NCI-H2196 treated with DMSO at 0.1 percent for 48 hours (cell line): ENCODE measurements around the gene PLXNA4.

ENCODE experiments used
- DNase-seq: peaks from one replicate; lab custom pipeline; 2025; ENCODE audit not compliant: unreplicated experiment; lab: John Stamatoyannopoulos, UW

The PLXNA4 gene

DNA sequence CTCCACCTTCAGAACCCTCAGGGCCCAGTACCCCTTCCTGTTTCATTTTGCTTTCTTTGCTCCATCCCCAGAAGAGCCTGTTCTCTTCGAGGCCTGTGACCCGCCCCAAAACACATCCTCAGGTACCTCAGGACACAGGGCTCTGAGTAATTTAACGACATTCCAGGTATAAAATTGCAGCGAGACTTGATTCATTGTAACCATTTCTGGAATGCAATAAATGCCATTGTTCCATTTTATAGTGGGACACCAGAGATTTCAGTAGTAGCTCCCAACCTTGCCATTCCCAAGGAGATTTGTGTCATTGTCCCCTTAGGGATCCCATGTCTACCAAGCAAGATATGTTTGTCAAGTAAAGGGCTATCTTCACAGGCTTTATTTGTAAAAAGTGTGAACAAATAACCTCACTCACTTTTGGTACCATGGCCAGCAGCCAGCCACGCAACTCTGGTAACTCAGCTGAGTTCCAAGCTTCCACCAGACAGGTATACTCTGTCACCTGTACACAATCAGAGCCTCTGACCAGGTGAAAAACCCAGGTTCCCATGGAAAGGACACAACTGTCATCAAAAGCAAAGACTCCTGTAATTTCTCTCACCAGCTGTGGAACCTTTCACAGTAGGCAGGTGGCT lies 441.3 kb downstream of the PLXNA4 start:
- DNase-seq = no peak

DNA sequence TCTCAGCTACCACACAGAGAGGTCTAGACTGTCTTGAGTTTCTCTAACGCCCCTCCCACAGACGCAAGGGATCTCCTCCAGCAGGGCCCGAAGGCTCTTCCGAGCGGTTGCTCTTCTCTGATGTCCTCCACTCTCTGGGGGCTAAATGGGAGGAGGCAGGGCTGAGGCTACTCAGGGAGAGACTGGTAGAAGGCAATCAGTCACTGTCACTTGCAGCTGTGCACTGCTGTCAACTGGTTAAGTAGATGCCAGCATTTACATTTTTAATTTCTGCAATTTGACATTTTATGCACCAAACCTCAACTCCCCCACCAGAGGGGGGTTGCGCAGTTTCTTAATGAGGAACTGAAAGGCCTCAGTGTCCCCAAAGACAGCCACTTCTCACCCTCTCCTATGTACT lies 442.8 kb downstream of the PLXNA4 start:
- DNase-seq = no peak

DNA sequence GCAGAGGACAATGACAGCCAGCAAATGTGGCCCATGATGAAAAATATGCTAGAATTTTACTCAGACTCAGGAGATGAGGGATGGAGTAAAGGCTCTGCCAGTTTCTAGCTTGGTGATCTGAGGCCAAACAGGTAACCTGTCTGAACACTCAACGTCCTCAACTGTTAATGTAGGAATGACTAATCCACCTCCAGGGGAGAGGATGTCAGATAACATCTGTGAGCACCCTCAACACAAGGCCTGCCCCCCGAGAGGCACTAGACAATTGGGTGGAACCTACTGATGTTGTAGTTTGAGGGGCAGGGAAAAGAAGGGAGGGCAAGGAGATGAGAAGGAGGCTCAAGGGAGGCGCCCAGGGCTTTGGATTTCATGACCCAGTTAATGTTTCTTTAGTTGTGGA lies 445.1 kb downstream of the PLXNA4 start:
- DNase-seq = no peak

DNA sequence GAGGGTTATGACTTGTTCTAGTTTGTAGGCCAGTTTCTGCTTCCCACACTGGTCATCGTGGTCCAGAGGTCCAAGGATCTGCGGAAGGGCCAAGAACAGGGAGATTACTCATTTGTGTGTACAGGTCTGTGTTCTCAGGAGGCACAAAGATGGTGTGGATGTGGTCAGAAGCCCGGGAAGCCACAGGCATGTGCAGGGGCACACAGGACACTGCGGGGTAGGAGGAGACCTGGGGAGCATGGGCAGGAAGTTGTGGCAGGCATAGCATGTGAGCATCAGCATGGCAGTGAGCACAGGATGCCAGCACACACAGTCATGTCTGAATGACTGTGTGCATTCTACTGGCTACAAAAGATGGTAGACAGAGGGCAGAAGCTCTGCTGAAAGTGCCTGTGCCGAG lies 445.8 kb downstream of the PLXNA4 start:
- DNase-seq = no peak

DNA sequence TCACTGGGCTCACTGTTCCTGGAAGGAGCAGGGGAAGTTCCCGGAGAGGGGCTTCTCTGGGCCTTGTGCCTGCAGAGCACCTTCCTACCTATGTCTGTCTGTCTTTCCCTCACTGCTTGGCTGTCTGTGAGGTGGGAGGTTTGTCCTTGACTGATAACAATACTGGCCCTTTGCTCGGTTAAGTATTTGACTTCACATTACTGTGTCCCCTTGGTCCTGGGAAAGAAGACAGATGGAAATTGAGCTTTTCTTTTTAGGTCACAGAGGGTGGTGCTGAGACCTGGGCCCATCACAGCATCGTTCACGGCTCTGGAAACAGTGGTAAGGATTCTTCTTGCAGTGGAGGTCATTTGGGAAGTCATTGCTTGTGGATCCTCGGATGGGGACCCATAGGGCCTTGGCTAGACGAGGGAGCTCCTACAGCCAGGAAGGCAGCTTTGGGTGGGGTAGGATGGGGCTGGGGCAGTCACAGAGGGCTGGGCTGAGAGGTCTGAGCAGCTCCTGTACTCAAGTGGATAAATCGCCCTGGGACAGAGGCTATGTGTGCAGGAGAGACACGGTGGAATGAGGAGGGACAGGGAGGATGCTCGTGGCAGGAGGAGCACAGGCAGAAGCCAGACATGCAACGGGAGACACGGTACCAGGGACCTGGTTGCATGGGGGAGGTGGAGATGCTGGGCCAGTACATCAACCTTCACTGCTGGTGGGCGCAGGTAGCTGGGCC lies 450.2 kb downstream of the PLXNA4 start:
- DNase-seq = no peak

DNA sequence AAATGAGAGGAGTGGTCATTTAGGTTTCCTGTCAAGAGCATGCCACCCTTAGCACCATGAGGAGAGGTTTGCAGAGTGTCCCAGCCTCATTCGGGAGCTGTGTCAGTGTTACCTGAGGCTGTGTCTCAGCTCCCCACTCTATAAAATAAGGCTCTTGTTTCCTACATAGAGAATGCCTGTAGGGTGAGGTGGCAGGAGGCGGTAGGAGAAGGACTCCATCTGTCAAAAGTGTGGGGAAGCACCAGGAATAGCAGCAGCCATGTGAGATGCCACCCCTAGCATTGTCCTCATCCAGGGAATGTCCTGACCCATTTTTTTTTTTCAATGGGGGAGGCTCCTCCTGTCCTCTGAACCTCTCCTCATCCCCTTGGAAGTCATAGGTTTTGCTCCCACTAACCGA lies 451.2 kb downstream of the PLXNA4 start:
- DNase-seq = no peak

DNA sequence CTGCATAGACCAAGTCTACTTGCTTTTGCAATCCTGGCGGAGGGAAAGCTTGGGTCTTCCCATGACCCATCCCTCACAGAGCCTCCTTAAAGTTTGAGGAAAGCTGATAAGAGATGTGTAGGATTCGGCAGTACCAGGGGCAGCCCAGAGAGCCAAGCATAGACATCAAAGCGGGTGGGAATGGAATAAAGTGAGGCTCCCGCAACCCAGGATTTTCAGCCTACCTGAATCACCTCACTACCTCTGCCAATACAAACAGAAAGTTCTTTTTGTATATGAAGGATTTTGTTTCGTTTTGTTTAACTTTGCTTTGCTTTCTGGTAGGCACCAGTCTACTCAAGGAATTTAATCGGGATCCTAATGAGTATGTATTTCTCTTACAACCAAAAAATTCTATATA lies 451.7 kb downstream of the PLXNA4 start:
- no peak for DNase-seq

DNA sequence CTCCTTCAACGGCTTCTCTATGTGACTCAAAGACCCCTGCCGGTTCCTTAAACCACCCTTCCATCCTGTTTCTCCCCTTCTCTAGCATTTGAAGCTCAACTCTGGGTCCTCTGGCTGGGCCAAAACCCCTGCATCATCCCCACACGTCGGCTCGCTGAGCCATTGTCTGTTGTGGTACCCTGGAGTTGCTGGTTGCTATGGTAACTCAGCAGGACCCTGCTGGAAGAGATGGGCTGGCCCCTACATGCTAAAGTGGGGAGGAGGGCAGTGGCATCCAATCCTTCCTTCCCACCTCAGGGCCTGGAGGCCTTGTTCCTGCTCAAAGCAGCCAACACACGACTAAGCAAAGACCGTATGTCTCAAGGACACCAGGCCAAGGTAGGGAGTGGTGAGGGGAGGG lies 452.5 kb downstream of the PLXNA4 start:
- DNase-seq = no peak

DNA sequence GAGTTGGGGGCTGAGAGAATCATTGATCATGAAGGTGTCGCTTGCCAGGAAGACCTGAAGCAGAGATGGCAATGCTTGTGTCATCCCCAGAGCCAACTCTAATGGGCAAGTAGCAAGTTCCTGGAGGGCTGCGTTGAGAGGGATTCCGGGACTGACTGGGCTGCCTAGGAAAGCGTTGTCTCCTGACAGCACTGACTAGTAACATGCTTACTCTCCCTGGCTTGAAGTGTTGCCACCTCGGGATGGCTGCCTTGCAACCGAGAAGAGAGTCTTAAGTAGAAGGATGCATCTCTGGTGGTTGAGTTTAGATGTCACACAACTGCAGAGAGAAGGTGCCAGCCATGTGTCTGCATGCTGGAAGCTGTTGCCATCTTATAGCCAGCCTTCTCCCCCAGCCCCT lies 453.4 kb downstream of the PLXNA4 start:
- no peak for DNase-seq

DNA sequence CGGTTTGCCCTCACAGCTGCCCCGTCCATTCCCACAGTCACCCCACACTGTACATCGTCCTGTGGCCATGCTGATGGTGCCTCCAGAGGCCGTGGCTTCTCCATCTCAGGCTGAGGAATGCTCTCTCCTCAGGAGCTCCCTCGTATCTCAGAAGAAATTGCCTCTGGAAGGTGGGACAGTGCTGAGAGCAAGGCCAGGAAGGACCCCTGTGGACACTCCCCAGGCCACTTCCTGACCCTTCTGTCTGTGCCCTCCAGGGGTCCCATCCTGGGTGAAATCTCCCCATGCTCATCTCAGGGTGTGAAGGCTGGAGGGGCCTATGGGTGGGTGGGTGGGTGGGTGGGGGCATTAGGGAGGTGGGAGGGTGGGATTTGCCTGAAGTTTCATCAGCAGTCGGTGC lies 454.3 kb downstream of the PLXNA4 start:
- DNase-seq = no peak

DNA sequence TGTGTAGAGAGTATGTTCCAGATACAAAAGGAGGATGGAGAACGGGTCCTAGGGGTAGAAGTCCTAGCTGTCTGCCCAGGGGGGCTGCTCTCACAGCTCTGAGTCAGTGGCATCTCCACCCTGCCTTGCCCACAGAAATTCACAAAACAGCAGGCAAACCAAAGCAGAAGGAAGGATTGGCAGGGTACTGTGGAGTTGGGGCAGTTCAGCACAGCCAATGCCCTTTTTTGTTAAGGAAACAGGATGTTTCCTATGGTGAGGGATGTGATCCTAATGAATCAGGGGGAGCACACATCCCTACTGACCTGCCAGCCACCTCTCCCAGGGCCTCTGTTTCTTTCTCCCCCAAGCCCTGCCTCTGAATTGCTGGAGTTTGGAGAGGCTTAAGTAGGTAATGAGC lies 457.6 kb downstream of the PLXNA4 start:
- no peak for DNase-seq

DNA sequence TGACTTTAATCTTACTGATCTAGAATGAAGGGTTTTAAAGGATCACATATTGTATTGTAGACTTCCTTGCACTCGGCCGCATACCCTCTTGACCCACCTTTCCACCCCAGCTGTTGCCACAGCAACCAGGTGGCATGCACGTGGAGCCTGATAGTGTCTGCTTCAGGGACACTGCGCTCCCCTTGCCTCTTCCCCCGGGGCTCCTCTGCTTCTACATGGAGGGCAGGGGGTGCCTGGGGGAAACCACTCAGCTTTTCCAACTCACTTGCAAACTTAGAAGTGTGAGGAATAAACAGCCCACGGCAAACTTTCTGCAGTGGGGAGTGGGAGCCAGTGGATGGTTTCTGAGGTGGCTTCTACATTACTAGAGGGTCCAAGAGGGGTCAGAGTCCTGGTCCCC lies 458.6 kb downstream of the PLXNA4 start:
- DNase-seq = no peak

DNA sequence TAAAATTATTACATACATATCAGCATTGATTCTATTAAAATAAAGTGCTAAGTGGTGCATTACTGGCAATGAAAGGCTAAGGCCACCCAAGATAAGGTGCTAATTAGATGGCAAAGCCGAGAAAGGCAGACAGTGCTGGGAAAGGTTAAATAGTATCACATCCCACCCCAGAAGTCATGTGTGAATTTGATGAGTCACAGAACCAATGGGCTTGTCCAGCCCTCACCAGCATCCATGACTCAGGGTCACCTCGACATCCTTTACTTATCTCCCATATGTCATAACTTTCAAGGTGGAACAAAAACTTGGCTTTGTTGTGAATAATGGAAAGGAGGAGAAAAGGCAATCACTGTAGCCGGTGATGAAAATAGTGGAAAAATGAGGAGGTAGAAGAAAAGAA lies 459.1 kb downstream of the PLXNA4 start:
- DNase-seq = no peak

DNA sequence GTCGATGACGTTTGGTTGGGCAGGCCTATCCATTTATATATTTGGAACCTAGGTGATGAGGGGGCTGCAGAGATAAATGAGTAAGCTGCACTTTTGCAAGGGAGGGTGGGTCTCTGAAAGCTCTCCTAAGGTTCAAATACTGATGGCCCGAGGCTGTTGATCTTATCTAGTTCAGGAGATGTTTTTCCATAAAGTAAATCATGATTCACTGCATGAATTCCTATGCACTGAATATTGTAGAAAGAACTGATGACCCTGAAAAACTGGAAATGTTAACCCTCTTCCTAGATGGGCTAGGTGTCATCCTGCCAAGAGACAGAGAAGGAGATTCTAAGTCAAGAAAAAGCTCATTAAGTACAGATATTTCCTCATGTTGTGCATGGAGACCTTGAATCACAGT lies 459.9 kb downstream of the PLXNA4 start:
- no peak for DNase-seq

DNA sequence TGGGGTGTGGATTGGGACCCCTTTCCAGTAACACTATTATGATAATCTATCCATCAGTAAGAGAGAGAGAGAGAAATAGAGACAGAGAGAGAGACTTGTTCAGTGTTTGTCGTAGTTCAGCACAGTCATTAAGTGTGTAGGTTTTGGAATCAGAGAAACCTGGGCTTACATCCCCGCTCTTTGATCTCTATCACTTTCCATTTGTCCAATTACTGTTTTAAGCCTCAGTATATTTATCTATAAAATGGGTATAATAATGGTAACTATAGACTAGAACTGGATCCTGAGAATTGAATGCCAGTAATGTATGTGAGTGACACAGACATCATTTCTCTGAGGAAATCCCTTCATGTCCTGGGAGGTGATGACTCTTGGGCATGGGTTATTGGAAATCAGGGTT lies 460.5 kb downstream of the PLXNA4 start:
- no peak for DNase-seq

DNA sequence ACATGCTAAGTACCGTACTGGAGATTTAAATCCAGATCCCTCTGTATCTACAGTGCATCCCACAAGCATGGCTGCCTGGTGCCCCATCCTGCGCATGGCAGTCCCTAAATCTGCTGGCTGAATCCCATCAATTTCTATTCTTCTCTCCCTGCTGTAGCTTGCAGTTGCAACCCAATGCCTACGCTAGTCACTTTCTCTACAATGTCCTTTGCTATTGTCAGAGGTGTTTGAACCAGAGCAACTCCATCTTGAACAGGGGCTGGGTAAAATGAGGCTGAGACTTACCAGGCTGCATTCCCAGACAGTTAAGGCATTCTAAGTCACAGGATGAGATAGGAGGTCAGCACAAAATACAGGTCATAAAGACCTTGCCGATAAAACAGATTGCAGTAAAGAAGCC lies 461.2 kb downstream of the PLXNA4 start:
- DNase-seq = no peak

DNA sequence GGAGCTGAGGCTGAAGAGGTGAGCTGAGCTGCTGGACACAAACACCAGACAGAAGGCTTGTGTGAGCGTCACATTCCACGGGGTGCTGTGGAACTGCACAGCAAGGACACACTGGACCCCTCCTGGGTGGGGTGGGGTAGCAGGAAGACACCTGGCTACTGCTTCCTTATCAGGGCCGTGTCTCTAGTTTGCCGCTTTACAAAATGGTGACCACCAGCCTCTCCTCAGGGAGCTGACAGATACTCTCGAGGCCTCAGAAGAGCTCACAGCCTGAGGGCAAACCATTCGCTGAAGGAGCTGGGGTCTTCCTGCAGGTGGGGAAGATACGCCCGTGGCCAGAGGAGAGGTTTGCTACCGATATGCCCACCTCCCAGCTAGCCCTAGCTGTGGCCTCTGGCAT lies 461.9 kb downstream of the PLXNA4 start:
- DNase-seq = no peak

DNA sequence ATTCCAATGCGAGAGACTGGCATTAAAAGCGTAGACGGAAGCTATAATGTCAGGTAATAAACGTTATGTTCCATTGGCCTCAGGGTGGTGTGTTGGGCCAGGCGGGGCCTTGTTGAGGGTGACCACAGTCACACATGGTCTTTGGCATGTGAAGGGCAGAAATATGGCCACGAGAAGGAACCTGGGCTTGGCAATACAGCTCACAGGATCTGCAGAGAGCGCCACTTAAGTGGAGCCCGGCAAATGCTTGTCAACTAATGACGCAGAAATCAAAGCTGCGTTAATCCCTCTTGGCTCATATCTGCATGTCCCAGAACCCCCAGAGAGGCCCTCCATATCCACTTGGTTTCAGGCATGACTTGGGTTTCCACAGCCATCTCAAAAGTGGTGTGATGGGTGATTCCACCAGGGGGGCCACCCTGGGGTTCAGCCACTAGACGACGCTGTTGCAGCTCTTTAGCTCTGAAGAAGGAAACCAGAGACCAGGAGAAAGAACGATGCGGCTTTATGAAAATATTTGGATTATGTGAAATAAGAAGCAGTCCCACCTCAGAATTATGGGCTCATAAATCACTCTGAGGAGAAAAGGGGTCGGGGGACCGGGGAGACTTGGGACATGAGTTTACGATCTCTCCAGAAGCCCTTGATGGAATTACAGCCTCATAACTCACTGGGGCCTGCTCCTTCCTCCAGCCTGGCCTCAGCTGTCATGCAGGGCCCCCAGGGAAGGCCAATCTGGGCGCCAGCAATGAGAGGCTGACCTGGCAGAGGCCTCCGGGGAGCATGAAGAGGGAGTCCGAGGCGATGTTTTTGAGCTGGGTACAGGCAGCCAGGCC lies 462.5 kb downstream of the PLXNA4 start:
- no peak for DNase-seq

DNA sequence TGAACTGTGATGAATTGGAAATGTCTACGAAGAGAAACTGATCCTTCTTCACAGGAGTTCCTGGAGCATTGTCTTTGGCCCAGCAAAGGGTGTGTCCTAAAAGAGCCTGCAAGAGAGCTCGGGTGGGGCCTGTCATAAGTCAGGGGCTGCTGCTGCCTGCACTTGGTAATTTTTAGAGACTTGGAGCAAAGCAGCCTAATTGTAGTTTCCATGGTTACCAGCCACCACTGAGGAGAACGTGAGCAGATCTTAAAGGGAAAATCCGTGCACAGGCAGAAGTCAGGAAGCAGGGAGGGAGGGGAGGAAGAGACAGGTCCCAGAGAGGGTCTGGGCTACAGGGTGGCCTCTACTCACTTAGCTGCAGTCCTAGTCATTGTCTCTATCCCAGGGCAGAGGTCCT lies 463.6 kb downstream of the PLXNA4 start:
- no peak for DNase-seq

DNA sequence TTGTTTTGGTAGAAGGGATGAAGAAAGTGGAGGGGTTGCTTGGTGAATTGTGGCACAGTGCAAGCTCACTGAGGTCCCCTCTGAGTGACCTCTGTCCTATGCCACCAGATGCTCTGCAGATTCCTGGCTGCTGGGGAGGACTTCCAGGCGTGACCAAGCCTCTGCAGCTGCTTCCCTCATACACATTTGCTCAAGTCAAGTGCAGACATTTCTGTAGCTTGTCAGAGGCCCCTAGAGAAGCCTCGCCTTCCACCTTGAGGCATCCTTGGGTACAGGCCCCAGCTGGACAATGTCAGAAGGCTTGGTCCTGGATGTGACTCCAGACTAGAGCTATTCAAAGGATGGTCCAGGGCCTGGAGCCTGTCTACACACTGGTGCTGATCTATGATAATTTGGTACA lies 464.2 kb downstream of the PLXNA4 start:
- DNase-seq = no peak

DNA sequence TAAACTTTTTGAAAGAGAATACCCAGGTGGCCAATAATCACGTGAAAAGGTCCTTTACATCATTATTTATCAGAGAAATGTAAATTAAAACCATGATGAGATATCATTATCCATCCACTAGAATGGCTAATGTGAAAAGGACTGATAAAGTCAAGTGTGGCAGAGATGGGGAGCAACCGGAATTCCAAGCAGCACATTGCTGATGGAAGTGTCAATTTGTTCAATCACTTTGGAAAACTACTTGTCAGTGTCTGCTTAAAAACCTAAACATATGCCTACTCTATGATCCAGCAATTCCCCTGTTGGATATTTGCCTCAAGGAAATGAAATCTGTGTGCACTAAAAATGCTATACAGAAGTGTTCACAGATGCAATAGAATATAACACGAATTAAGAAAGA lies 465.6 kb downstream of the PLXNA4 start:
- DNase-seq = no peak

DNA sequence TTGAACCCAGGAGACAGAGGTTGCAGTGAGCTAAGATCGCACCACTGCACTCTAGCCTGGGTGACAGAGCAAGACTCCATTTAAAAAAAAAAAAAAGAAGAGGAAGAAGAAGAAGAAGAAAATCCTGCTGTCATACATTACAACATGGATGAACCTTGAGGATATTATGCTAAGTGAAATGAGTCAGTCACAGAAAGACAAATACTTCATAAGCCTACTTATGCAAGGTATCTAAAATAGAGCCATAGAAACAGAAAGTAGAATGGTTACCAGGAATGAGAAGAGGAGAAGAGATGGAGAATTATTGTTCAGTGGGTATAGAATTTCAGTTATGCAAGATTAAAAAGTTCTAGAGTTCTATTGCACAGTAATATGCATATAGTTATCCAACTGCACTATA lies 466.5 kb downstream of the PLXNA4 start:
- DNase-seq = no peak
